Measurements from ENCODE around the gene HSF4. TPM values are rescaled to one million over a fixed set of nuclear protein-coding genes. Genes with fewer than 3 reads are reported as not detected.

HSF4 gene
- total RNA-seq, 1 donor from 2014 or later: 19.0 TPM

DNA sequence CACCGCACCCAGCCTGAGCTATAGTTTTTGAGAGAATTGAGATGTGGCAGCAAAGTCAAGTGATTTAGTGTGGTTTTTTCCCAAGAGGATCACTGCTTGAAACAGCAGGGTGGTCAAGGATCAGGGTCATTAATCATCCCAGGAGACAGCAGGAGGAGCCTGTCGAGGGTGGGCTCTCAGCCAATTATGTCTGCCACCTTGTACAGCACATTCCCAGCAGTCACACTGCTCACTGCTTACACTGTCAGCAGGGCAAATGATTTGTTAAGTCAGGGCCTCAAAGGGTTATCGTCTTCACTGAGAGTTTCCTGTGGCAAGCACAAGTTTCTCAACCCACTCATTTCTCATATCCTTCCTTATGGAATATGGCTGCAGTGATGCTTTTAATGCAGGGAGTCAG is 26.9 kb upstream of the HSF4 start:
- no peak for DNase-seq (ENCODE audit: low spot score)
- H3K9me3 Mint-ChIP-seq (ENCODE audit: low read depth): no peaks in the 10 kb centered on the region
- peaks cover 4% of the 10 kb centered on the region for H3K4me1 Mint-ChIP-seq (ENCODE audit: low read depth)
- H3K36me3 Mint-ChIP-seq (ENCODE audit: low read depth): peaks cover 28% of the 10 kb centered on the region
- no peak overlapping the region for H3K4me3 Mint-ChIP-seq (ENCODE audit: unreplicated experiment)
- TF ChIP-seq, protein P1, sequence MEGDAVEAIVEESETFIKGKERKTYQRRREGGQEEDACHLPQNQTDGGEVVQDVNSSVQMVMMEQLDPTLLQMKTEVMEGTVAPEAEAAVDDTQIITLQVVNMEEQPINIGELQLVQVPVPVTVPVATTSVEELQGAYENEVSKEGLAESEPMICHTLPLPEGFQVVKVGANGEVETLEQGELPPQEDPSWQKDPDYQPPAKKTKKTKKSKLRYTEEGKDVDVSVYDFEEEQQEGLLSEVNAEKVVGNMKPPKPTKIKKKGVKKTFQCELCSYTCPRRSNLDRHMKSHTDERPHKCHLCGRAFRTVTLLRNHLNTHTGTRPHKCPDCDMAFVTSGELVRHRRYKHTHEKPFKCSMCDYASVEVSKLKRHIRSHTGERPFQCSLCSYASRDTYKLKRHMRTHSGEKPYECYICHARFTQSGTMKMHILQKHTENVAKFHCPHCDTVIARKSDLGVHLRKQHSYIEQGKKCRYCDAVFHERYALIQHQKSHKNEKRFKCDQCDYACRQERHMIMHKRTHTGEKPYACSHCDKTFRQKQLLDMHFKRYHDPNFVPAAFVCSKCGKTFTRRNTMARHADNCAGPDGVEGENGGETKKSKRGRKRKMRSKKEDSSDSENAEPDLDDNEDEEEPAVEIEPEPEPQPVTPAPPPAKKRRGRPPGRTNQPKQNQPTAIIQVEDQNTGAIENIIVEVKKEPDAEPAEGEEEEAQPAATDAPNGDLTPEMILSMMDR (IDR thresholded peaks at IDR 0.05): no peak
- no peaks in the 10 kb centered on the region for H3K27me3 Mint-ChIP-seq (ENCODE audit: low read depth)
- H3K27ac Mint-ChIP-seq (ENCODE audit: unreplicated experiment): peak overlapping the region; percentile 9

DNA sequence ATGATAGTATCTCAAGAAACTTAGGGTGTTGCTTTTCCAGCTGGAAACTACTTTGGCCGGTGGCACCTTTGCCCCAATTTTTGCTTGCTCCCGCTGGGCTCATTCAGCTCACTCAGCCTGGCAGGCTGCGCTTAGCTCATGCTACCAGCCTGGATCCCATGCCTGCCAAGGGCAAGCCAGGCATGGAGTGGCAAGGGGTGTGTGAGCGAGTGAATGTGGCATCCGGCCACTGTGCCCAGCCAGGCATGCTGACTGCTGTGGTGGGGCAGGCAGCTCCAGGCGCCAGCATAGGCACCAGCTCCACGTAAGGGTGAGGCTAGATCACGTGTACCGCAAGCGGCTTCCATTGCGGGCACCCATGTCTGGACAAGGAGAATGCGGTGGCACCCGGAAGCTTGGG is 23.2 kb upstream of the HSF4 start:
- peaks cover 28% of the 10 kb centered on the region for H3K36me3 Mint-ChIP-seq (ENCODE audit: low read depth)
- TF ChIP-seq, protein P1 (IDR thresholded peaks at IDR 0.05): no peak
- H3K9me3 Mint-ChIP-seq (ENCODE audit: low read depth): no peaks in the 10 kb centered on the region

DNA sequence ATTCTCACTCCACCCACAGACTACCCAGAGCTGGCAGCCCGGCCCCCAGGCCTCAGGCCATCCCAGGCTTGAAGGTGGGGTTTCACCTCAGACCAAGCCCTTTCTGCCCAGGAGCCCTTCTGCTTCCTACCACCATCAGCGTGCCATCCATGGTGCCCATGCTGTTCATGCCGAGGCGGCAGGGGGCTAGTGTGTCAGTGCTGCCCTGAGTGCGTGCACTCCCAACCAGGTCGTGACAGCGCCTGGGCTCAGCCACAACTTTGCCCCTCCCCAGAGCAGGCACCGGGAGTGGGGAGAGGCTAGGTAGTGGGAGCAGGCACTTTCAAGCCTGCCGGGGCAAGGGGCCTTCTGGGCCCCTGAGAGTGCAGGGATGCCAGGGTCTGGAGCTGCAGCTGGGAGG is 22.2 kb upstream of the HSF4 start:
- no peak overlapping the region for H3K4me3 Mint-ChIP-seq (ENCODE audit: unreplicated experiment)
- H3K9me3 Mint-ChIP-seq (ENCODE audit: low read depth): no peaks in the 10 kb centered on the region
- TF ChIP-seq, protein P1 (IDR thresholded peaks at IDR 0.05): no peak
- H3K36me3 Mint-ChIP-seq (ENCODE audit: low read depth): peaks cover 27% of the 10 kb centered on the region
- H3K27ac Mint-ChIP-seq (ENCODE audit: unreplicated experiment): no peak overlapping the region
- H3K27me3 Mint-ChIP-seq (ENCODE audit: low read depth): no peaks in the 10 kb centered on the region
- H3K4me1 Mint-ChIP-seq (ENCODE audit: low read depth): peaks cover 4% of the 10 kb centered on the region
- DNase-seq (ENCODE audit: low spot score): no peak

More for the DNA sequence above, 23.2 kb upstream of the HSF4 start:
- Mint-ChIP-seq H3K27me3 (ENCODE audit: low read depth) (no peaks in the 10 kb centered on the region), H3K4me3 (ENCODE audit: unreplicated experiment) (no peak overlapping the region), H3K4me1 (ENCODE audit: low read depth) (peaks cover 4% of the 10 kb centered on the region), H3K27ac (ENCODE audit: unreplicated experiment) (no peak overlapping the region)
- DNase-seq (ENCODE audit: low spot score): no peak

DNA sequence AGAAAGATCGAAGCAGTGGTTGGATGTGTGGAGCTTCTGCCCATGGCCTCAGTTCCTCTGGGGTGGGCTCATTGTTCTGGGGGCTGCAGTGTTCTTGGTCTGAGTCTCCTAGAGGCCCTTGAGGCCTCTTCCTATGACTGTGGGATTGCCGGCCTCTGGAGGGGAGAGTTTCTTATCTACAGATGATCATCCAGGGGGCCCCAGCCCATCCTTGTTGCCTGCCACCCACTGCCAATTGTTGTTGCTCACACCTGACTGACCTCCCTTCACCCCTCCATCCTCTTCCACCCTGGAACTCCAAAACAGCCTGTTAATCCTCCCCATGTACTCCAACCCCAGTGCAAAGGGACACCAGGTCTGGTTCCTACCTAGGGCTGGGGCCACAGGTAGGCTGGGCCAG is 19.6 kb upstream of the HSF4 start:
- Mint-ChIP-seq H3K27me3 (ENCODE audit: low read depth) (no peaks in the 10 kb centered on the region), H3K4me1 (ENCODE audit: low read depth) (peaks cover 13% of the 10 kb centered on the region), H3K9me3 (ENCODE audit: low read depth) (no peaks in the 10 kb centered on the region), H3K36me3 (ENCODE audit: low read depth) (peaks cover 31% of the 10 kb centered on the region), H3K27ac (ENCODE audit: unreplicated experiment) (no peak overlapping the region), H3K4me3 (ENCODE audit: unreplicated experiment) (no peak overlapping the region)
- DNase-seq (ENCODE audit: low spot score): peak; percentile 24
- TF ChIP-seq, protein P1 (IDR thresholded peaks at IDR 0.05): no peak

DNA sequence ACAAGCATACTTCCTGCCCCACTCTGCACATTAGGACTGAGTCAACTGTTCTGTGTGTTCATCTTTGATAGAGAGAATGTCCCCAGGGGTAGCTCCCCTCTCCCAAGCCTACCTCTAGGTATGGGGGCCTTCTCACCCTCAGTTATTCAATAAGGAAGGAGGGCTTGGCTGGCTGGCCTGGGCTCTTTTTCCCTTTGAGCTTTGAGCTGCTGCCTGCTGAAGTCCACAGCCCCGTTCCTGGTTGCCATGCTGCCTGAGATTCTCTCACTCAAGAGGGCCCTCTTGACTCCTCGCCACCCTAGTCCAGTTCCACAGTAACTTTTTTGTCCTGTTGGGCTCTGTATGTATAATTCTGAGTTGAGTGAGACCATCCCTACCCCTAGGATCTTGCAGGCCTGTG is 18.8 kb upstream of the HSF4 start:
- peak; percentile 55 for DNase-seq (ENCODE audit: low spot score)
- Mint-ChIP-seq H3K36me3 (ENCODE audit: low read depth) (peaks cover 23% of the 10 kb centered on the region), H3K27ac (ENCODE audit: unreplicated experiment) (no peak overlapping the region), H3K4me1 (ENCODE audit: low read depth) (peaks cover 13% of the 10 kb centered on the region), H3K27me3 (ENCODE audit: low read depth) (no peaks in the 10 kb centered on the region), H3K9me3 (ENCODE audit: low read depth) (no peaks in the 10 kb centered on the region), H3K4me3 (ENCODE audit: unreplicated experiment) (no peak overlapping the region)
- TF ChIP-seq, protein P1 (IDR thresholded peaks at IDR 0.05): no peak
